ENCODE results near the gene STRA6. TPM values are rescaled to one million over a fixed set of nuclear protein-coding genes. Genes with fewer than 3 reads are reported as not detected.

STRA6 gene
- total RNA-seq, 1 donor from 2014 or later: 4.9 TPM

- no peak for DNase-seq (ENCODE audit: low spot score)
- no peak for TF ChIP-seq CTCF (IDR thresholded peaks at IDR 0.05)
- Mint-ChIP-seq H3K36me3 (ENCODE audit: low read depth) (peaks cover 5% of the 10 kb centered on the region), H3K27me3 (ENCODE audit: low read depth) (no peaks in the 10 kb centered on the region), H3K27ac (ENCODE audit: unreplicated experiment) (no peak overlapping the region), H3K9me3 (ENCODE audit: low read depth) (no peaks in the 10 kb centered on the region), H3K4me3 (ENCODE audit: unreplicated experiment) (no peak overlapping the region), H3K4me1 (ENCODE audit: low read depth) (peaks cover 89% of the 10 kb centered on the region)
Observed at GRCh38 chr15:74174958-74175253, 27.7 kb downstream of the STRA6 start.

GRCh38 chr15:74174219-74174957 lies 28.2 kb downstream of the STRA6 start:
- Mint-ChIP-seq H3K9me3 (ENCODE audit: low read depth) (no peaks in the 10 kb centered on the region), H3K27ac (ENCODE audit: unreplicated experiment) (peak overlapping the region; percentile 27), H3K27me3 (ENCODE audit: low read depth) (no peaks in the 10 kb centered on the region), H3K4me1 (ENCODE audit: low read depth) (peaks cover 85% of the 10 kb centered on the region), H3K36me3 (ENCODE audit: low read depth) (peaks cover 5% of the 10 kb centered on the region), H3K4me3 (ENCODE audit: unreplicated experiment) (peak overlapping the region; percentile 28)
- no peak for DNase-seq (ENCODE audit: low spot score)
- no peak for TF ChIP-seq CTCF (IDR thresholded peaks at IDR 0.05)

GRCh38 chr15:74173380-74174218 lies 29.0 kb downstream of the STRA6 start, which contains the start of gene ISLR:
Gene ISLR, plus strand, starts transcription at chr15:74173710. Its CDS starts 1,149 bp downstream, at chr15:74174859.
- Mint-ChIP-seq H3K36me3 (ENCODE audit: low read depth) (peaks cover 5% of the 10 kb centered on the region), H3K4me3 (ENCODE audit: unreplicated experiment) (peak within 1 kb of the TSS; percentile 28), H3K9me3 (ENCODE audit: low read depth) (no peaks in the 10 kb centered on the region), H3K4me1 (ENCODE audit: low read depth) (peaks cover 85% of the 10 kb centered on the region), H3K27ac (ENCODE audit: unreplicated experiment) (peak within 1 kb of the TSS; percentile 64), H3K27me3 (ENCODE audit: low read depth) (no peaks in the 10 kb centered on the region)
- DNase-seq (ENCODE audit: low spot score): no peak
- TF ChIP-seq CTCF (IDR thresholded peaks at IDR 0.05): no peak

GRCh38 chr15:74172701-74173379 lies 29.7 kb downstream of the STRA6 start:
- H3K4me1 Mint-ChIP-seq (ENCODE audit: low read depth): peaks cover 82% of the 10 kb centered on the region
- no peaks in the 10 kb centered on the region for H3K9me3 Mint-ChIP-seq (ENCODE audit: low read depth)
- peaks cover 5% of the 10 kb centered on the region for H3K36me3 Mint-ChIP-seq (ENCODE audit: low read depth)
- peak; percentile 27 for TF ChIP-seq CTCF (IDR thresholded peaks at IDR 0.05)
- H3K4me3 Mint-ChIP-seq (ENCODE audit: unreplicated experiment): peak overlapping the region; percentile 28
- no peaks in the 10 kb centered on the region for H3K27me3 Mint-ChIP-seq (ENCODE audit: low read depth)
- no peak for DNase-seq (ENCODE audit: low spot score)
- H3K27ac Mint-ChIP-seq (ENCODE audit: unreplicated experiment): peak overlapping the region; percentile 64

DNA sequence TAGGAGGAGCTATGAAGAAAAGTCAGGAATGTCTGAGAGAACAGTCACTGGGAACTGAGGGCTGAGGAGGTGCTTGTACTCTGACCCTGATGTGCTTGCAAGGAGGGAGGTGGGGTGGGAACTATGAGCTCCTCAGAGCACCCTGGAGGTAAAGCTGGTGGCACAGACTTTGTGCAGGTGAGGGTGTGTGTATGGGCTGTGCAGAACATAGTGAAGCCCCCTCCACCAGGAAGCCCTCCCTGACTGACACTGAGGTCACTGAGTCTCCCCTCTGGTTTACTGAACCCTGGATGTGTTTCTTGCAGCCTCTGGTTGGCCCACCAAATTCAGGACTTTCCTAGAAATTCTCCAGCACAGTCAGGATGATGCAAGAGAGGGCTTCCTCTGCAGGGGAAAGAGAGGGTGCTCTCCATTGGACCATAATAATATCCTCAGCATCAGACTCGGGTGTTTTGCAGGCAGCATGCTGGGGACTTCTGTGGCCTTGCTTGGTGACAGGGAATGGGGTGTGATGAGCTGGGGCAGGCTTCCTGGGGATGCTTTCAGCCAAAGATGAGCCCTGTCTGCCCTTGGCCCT lies 30.5 kb downstream of the STRA6 start:
- Mint-ChIP-seq H3K4me1 (ENCODE audit: low read depth) (peaks cover 74% of the 10 kb centered on the region), H3K27ac (ENCODE audit: unreplicated experiment) (peak overlapping the region; percentile 36), H3K9me3 (ENCODE audit: low read depth) (no peaks in the 10 kb centered on the region), H3K36me3 (ENCODE audit: low read depth) (peaks cover 5% of the 10 kb centered on the region), H3K4me3 (ENCODE audit: unreplicated experiment) (no peak overlapping the region), H3K27me3 (ENCODE audit: low read depth) (no peaks in the 10 kb centered on the region)
- no peak for DNase-seq (ENCODE audit: low spot score)
- no peak for TF ChIP-seq CTCF (IDR thresholded peaks at IDR 0.05)

Measured in chondrocyte (in vitro differentiated cells).